IMR-90 (cell line): ENCODE results near the gene CYP2B6. TPM values are rescaled to one million over a fixed set of nuclear protein-coding genes. Genes with fewer than 3 reads are reported as not detected.
"Not testable (repeated sequence)": the region's sequence is repeated elsewhere in the genome, so short reads cannot be mapped to it uniquely, and the experiment has no call there.

Experiments used
- ATAC-seq: fragments of 200-7000 bp; cut with Tn5 transposase; 2 replicates; pipeline ENCODE4 v1.9.1; 2020; ENCODE audit warnings: low read depth, mild to moderate bottlenecking, moderate library complexity
- BruUV-seq: library from RNA; stranded (reverse); fragments of 400-500 nt; replicated peaks from 2 replicates; lab custom pipeline; 2021; lab: Mats Ljungman, UMichigan
- CTCF ChIA-PET: fragments of 300-600 bp; formaldehyde crosslinking; extraction: SDS; loops from one replicate; lab custom pipeline; 2021; ENCODE audit warnings: antibody characterized with exemption; lab: Yijun Ruan, JAX
- POLR2A ChIA-PET: fragments of 300-600 bp; sonication (Branson Sonifier 250); formaldehyde crosslinking; loops from one replicate; lab custom pipeline; 2022; ENCODE audit warnings: antibody characterized with exemption; ENCODE audit not compliant: unreplicated experiment; lab: Charles Lee
- DNase-seq: peaks from one replicate; pipeline ENCODE4 v3.0.0; 2013
- H2AFZ ChIP-seq: replicated peaks from 2 replicates; pipeline ENCODE3; 2013; ENCODE audit warnings: low read length, mild to moderate bottlenecking; ENCODE audit not compliant: poor library complexity
- H2AK5ac ChIP-seq: 2 replicates; pipeline ENCODE4 v1.6.1; 2013; ENCODE audit warnings: low read depth, low read length, inconsistent platforms
- H2AK9ac ChIP-seq: replicated peaks from 2 replicates; pipeline ENCODE3; 2013; ENCODE audit warnings: mild to moderate bottlenecking, low read depth, low read length, moderate library complexity; ENCODE audit not compliant: poor library complexity
- H2BK120ac ChIP-seq: 2 replicates; pipeline ENCODE4 v1.6.1; 2013; ENCODE audit warnings: low read depth, low read length, inconsistent platforms
- H2BK15ac ChIP-seq: 3 replicates; pipeline ENCODE4 v1.6.1; 2013; ENCODE audit warnings: low read depth, low read length, inconsistent platforms
- H2BK20ac ChIP-seq: 2 replicates; pipeline ENCODE4 v1.6.1; 2013; ENCODE audit warnings: low read depth, mild to moderate bottlenecking, inconsistent platforms, low read length, moderate library complexity
- H2BK5ac ChIP-seq: 2 replicates; pipeline ENCODE4 v1.6.1; 2013; ENCODE audit warnings: mild to moderate bottlenecking, low read depth, low read length, inconsistent platforms; ENCODE audit not compliant: poor library complexity, severe bottlenecking
- H3K14ac ChIP-seq: replicated peaks from 2 replicates; pipeline ENCODE4 v1.6.1; 2013; ENCODE audit warnings: low read depth, low read length, inconsistent platforms
- H3K18ac ChIP-seq: 2 replicates; pipeline ENCODE4 v1.6.1; 2013; ENCODE audit warnings: low read depth, low read length, control low read depth
- H3K23ac ChIP-seq: 2 replicates; pipeline ENCODE4 v1.6.1; 2013; ENCODE audit warnings: low read depth, low read length, inconsistent platforms
- H3K27ac ChIP-seq: 2 replicates; pipeline ENCODE4 v1.5.1; 2013; ENCODE audit warnings: mild to moderate bottlenecking, control low read depth, low read length; ENCODE audit not compliant: insufficient read depth
- H3K27me3 ChIP-seq: 2 replicates; pipeline ENCODE4 v1.6.1; 2013; ENCODE audit warnings: low read length; ENCODE audit not compliant: control insufficient read depth, insufficient read depth
- H3K36me3 ChIP-seq: 2 replicates; pipeline ENCODE4 v1.6.1; 2013; ENCODE audit warnings: low read length, mixed read lengths; ENCODE audit not compliant: control insufficient read depth, insufficient read depth
- H3K4ac ChIP-seq: 2 replicates; pipeline ENCODE4 v1.6.1; 2013; ENCODE audit warnings: low read depth, low read length, inconsistent platforms
- H3K4me1 ChIP-seq: 2 replicates; pipeline ENCODE4 v1.6.1; 2013; ENCODE audit warnings: low read length, mixed read lengths; ENCODE audit not compliant: control insufficient read depth, insufficient read depth
- H3K4me2 ChIP-seq: 2 replicates; pipeline ENCODE4 v1.6.1; 2013; ENCODE audit warnings: low read depth, mild to moderate bottlenecking, control low read depth, low read length, moderate library complexity
- H3K4me3 ChIP-seq: 2 replicates; pipeline ENCODE4 v1.5.1; 2013; ENCODE audit warnings: low read depth, mild to moderate bottlenecking, control low read depth, low read length, moderate library complexity; ENCODE audit not compliant: insufficient read depth
- H3K56ac ChIP-seq: 2 replicates; pipeline ENCODE4 v1.6.1; 2013; ENCODE audit warnings: low read length, inconsistent platforms; ENCODE audit not compliant: insufficient read depth; ENCODE audit errors: extremely low read depth
- H3K79me1 ChIP-seq, 2 experiments: 2 replicates each; pipeline ENCODE4 v1.6.1; 2013; ENCODE audit warnings: low read length in 2 of 2, inconsistent platforms in 1 of 2, low read depth in 1 of 2
- H3K9ac ChIP-seq: 2 replicates; pipeline ENCODE4 v1.6.1; 2013; ENCODE audit warnings: low read depth, low read length, control low read depth
- H3K9me1 ChIP-seq: 2 replicates; pipeline ENCODE4 v1.6.1; 2013; ENCODE audit warnings: low read length, inconsistent platforms; ENCODE audit not compliant: insufficient read depth
- H3K9me3 ChIP-seq: 2 replicates; pipeline ENCODE4 v1.6.1; 2013; ENCODE audit warnings: low read length; ENCODE audit not compliant: control insufficient read depth, insufficient read depth
- H4K20me1 ChIP-seq: 2 replicates; pipeline ENCODE4 v1.6.1; 2013; ENCODE audit warnings: low read length, inconsistent platforms; ENCODE audit not compliant: insufficient read depth
- H4K5ac ChIP-seq: 2 replicates; pipeline ENCODE4 v1.6.1; 2013; ENCODE audit warnings: mild to moderate bottlenecking, low read depth, low read length, control low read depth
- H4K8ac ChIP-seq, 2 experiments: 2 replicates each; pipeline ENCODE4 v1.6.1; 2013; ENCODE audit warnings: low read depth in 2 of 2, low read length in 2 of 2, control low read depth in 1 of 2, inconsistent platforms in 1 of 2
- H4K91ac ChIP-seq: 2 replicates; pipeline ENCODE4 v1.6.1; 2013; ENCODE audit warnings: low read depth, low read length, inconsistent platforms; ENCODE audit not compliant: insufficient read depth
- CEBPB ChIP-seq: IDR thresholded peaks from 2 replicates; pipeline ENCODE4 v1.6.1; 2012; ENCODE audit warnings: low read depth, low read length, improper control_type of control experiment
- NFE2L2 ChIP-seq: fragments of 150-350 bp; IDR thresholded peaks from 2 replicates; pipeline ENCODE4 v1.6.1; 2016; ENCODE audit warnings: low read depth, mild to moderate bottlenecking, low read length
- RCOR1 ChIP-seq: IDR thresholded peaks from 2 replicates; pipeline ENCODE4 v1.6.1; 2012; ENCODE audit warnings: mild to moderate bottlenecking, low read length, improper control_type of control experiment; ENCODE audit not compliant: insufficient replicate concordance
- WGBS, 2 experiments: methylation state at CpG; one replicate each; pipeline versions ENCODE4 v1.1.5 to v1.1.7; 2013; ENCODE audit warnings: missing lambda C conversion rate in 2 of 2; ENCODE audit not compliant: insufficient read length in 1 of 2; ENCODE audit errors: extremely low coverage in 2 of 2; 5-methylcytosine and 5-hydroxymethylcytosine counted together
- dilution Hi-C: fragments of 300-500 bp; cut with HindIII; formaldehyde crosslinking; loops from one replicate; pipeline ENCODE4 v1.14.3; 2018; ENCODE audit warnings: low sequenced_read_pairs; ENCODE audit not compliant: unreplicated experiment
- in situ Hi-C: fragments of 300-500 bp; cut with MboI; formaldehyde crosslinking; loops from 3 replicates; pipeline ENCODE4 v1.14.3; 2019; ENCODE audit warnings: low sequenced_read_pairs, inconsistent platforms, mixed read lengths
- intact Hi-C: fragments of 100-400 bp; cut with micrococcal nuclease; formaldehyde crosslinking; loops from 2 replicates; pipeline ENCODE4 v1.10.0; 2022
- polyA plus RNA-seq, 3 experiments: library from polyadenylated mRNA; depleted of rRNA; stranded (reverse); fragments of >200 nt; gene quantifications; 2 replicates each; pipeline ENCODE4 v1.2.3, GENCODE V29; 2012; ENCODE audit warnings: low replicate concordance in 1 of 3
- total RNA-seq: library from RNA; depleted of rRNA; stranded (reverse); fragments of >200 nt; gene quantifications from 2 replicates; pipeline ENCODE4 v1.2.3, GENCODE V29; 2012
- TF ChIP-seq, protein P1 (sequence below): conservative IDR thresholded peaks from 2 replicates; pipeline ENCODE4 v1.5.1; 2012; ENCODE audit warnings: mild to moderate bottlenecking, low read depth, low read length, improper control_type of control experiment
- TF ChIP-seq, protein P2 (sequence below): fragments of 150-350 bp; IDR thresholded peaks from 2 replicates; pipeline ENCODE4 v1.6.1; 2017; ENCODE audit warnings: mild to moderate bottlenecking, antibody characterized with exemption, low read length, low read depth

CYP2B6 gene
- total and polyA plus RNA-seq, 2 of the 4 experiments (the other 2 are of a cell fraction), result not detected

DNA sequence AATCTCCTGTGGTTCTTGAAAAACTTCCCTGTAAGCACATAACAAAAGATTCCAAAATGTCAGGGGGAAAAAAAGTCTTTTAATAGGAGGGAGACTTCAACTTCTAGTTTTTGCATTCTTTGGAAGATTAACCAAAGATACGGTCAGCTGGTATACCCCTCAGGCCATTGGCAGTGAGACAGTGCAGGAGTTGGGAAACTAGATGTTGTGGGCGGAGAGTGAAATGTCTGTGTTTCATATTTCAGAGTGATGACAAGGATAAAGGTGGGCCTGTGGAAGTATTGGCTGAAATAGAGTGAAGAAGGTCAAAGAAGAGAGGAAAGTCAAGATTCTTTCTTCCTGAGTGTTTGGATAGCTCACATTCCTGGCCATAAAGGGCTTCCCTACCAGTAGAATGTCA is 40.8 kb downstream of the CYP2B6 start:
- no peak overlapping the region for H3K23ac ChIP-seq
- DNase-seq (no peak), ATAC-seq (no peak)
- intact Hi-C loops (no loop called here), in situ Hi-C loops (no loop called here), dilution Hi-C loops (no loop called here)
- TF ChIP-seq, protein P1, sequence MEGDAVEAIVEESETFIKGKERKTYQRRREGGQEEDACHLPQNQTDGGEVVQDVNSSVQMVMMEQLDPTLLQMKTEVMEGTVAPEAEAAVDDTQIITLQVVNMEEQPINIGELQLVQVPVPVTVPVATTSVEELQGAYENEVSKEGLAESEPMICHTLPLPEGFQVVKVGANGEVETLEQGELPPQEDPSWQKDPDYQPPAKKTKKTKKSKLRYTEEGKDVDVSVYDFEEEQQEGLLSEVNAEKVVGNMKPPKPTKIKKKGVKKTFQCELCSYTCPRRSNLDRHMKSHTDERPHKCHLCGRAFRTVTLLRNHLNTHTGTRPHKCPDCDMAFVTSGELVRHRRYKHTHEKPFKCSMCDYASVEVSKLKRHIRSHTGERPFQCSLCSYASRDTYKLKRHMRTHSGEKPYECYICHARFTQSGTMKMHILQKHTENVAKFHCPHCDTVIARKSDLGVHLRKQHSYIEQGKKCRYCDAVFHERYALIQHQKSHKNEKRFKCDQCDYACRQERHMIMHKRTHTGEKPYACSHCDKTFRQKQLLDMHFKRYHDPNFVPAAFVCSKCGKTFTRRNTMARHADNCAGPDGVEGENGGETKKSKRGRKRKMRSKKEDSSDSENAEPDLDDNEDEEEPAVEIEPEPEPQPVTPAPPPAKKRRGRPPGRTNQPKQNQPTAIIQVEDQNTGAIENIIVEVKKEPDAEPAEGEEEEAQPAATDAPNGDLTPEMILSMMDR, result no peak
- TF ChIP-seq NFE2L2 (no peak), RCOR1 (no peak), CEBPB (no peak)
- TF ChIP-seq, protein P2, sequence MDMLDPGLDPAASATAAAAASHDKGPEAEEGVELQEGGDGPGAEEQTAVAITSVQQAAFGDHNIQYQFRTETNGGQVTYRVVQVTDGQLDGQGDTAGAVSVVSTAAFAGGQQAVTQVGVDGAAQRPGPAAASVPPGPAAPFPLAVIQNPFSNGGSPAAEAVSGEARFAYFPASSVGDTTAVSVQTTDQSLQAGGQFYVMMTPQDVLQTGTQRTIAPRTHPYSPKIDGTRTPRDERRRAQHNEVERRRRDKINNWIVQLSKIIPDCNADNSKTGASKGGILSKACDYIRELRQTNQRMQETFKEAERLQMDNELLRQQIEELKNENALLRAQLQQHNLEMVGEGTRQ, result no peak
- no peak overlapping the region for H3K4ac ChIP-seq
- H3K4me3 ChIP-seq, result no peak overlapping the region
- no peaks in the 10 kb centered on the region for H4K20me1 ChIP-seq
- no peak overlapping the region for H3K56ac ChIP-seq
- ChIA-PET POLR2A (no interaction called here), CTCF (no interaction called here)
- H2AK9ac ChIP-seq, result no peak overlapping the region
- H3K4me1 ChIP-seq, result no peaks in the 10 kb centered on the region
- no peak overlapping the region for H2AFZ ChIP-seq
- no peaks in the 10 kb centered on the region for H3K9me3 ChIP-seq
- H3K27me3 ChIP-seq, result no peaks in the 10 kb centered on the region; the same call in 1 of the 2 replicates
- H3K9ac ChIP-seq, result no peak overlapping the region
- no peaks in the 10 kb centered on the region for H3K9me1 ChIP-seq
- H3K4me2 ChIP-seq, result no peak overlapping the region
- no CpG with 5 or more reads among the region's 2 CpGs for WGBS, 2 experiments
- H2BK120ac ChIP-seq, result no peak overlapping the region
- no peaks in the 10 kb centered on the region for H3K36me3 ChIP-seq
- no peak overlapping the region for H2BK20ac ChIP-seq
- H2AK5ac ChIP-seq, result no peak overlapping the region
- no peak overlapping the region for H4K5ac ChIP-seq
- H3K14ac ChIP-seq, result no peak overlapping the region
- no peak overlapping the region for H4K91ac ChIP-seq
- no TSS peak for BruUV-seq
- H2BK15ac ChIP-seq, result no peak overlapping the region
- H3K18ac ChIP-seq, result no peak overlapping the region
- H3K27ac ChIP-seq, result no peak overlapping the region
- no peaks in the 10 kb centered on the region for H3K79me1 ChIP-seq
- H2BK5ac ChIP-seq, result no peak overlapping the region
- no peak overlapping the region for H4K8ac ChIP-seq

DNA sequence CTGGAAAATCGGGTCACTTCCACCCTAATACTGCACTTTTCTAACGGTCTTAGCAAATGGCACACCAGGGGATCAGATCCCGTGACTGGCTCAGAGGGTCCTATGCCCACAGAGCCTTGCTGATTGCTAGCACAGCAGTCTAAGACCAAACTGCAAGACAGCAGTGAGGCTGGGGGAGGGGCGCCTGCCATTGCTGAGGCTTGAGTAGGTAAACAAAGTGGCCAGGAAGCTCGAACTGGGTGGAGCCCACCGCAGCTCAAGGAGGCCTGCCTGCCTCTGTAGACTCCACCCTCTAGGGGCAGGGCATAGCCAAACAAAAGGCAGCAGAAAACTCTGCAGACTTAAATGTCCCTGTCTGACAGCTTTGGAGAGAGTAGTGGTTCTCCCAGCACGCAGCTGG is 42.2 kb downstream of the CYP2B6 start:
- H3K27me3 ChIP-seq, H2AK9ac ChIP-seq, H4K5ac ChIP-seq, H2BK15ac ChIP-seq, H3K56ac ChIP-seq, H3K4ac ChIP-seq, H3K36me3 ChIP-seq, ATAC-seq, H3K9me3 ChIP-seq, H2BK5ac ChIP-seq, H3K9me1 ChIP-seq, POLR2A ChIA-PET, H3K9ac ChIP-seq, H3K23ac ChIP-seq, H3K14ac ChIP-seq, dilution Hi-C loops, H3K4me3 ChIP-seq, H3K4me2 ChIP-seq, H2AK5ac ChIP-seq, H2AFZ ChIP-seq, H4K8ac ChIP-seq, BruUV-seq, H3K27ac ChIP-seq, H3K79me1 ChIP-seq, DNase-seq, intact Hi-C loops, H4K91ac ChIP-seq, H3K18ac ChIP-seq, H3K4me1 ChIP-seq, CTCF ChIA-PET, in situ Hi-C loops, H2BK120ac ChIP-seq, H2BK20ac ChIP-seq, H4K20me1 ChIP-seq: not testable (repeated sequence)
- WGBS, 2 experiments, result no CpG with 5 or more reads among the region's 7 CpGs
